ENCODE data around the gene FLNB.

The FLNB gene

DNA sequence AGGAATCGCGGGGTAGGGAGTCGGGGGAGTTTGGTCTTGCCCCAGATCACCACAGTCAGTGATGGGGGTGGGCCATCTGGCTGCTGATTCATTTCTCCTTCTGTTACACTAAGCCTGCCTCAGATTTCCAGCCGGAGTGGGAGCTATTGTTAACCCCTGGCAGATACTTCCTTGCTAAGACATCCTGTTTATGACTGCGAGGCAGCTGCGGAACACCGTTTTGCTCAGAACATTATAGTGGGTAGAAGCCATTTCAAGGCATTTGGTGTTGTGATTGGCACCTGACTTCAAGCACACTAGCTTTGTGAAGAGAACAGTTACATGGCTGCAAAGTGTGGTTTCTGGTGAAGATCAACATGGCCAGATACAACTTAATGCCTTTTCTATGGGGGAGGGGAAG, 73.8 kb downstream of the FLNB start:
- no peak for DNase-seq

DNA sequence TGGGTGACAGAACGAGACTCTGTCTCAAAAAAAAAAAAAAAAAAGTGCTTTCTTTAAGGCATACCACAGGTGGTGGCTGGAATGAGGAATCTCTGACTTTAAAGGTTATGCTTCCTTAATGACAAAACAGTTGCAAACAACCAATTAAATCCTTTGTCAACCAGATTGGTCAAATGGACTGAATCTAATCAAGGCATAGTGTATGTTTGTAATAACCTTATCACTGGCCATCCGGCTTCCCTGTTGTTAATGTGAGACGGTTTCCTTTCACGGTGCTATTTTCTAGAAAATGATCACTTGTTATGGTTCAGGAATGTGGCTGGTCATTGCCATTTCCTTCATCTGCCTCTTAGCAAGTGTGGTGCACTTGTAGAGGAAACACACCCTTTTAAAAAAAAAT, 75.9 kb downstream of the FLNB start:
- DNase-seq, result no peak

DNA sequence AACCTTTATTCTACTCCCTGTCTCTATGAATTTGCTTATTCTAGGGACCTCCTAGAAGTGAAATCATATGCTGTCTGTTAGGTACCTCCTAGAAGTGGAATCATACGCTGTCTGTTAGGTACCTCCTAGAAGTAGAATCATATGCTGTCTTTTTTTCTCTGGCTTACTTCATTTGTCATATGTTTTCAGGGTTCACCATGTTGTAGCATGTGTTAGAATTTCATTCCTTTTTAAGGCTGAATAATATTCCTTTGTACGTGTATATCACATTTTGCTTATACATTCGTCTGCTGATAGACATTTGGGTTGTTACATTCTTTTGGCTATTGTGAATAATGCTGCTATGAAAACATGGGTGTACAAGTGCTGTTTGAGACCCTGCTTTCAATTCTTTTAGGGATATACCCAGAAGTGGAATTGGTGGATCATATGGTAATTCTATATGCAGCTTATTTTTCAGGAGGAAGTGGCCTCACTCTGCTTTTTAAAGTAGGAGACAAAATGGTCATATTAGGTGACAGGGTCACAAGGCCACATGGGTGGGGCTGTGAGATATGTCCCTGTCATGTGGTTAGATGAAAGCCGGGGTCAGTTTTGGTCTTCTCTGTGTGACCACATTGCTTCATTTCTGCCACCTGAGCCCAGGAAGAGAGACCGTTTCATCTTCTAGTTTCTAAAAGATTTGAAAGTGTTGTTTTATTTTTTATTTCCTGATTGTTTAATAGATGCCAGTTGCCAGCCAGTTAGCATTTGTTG, 76.7 kb downstream of the FLNB start:
- no peak for DNase-seq

DNA sequence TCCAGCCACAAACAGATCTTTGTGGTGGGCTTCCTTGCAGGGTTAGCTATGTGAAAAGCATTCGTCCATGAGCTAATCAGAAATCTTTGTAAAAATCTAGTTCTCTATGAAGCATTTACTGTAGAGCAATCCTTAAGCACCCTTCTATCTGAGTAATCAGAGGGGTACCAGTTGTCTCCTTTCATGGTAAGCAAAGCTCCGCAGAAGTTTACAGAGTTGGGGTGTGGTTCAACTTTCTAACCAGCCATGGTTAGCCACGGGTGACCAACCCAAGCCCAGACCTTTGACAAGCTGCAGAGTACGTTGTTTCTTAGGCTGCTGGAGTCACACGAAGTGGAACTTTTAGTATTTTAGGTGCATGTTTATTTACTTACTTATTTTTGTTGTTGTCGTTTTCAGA, 77.4 kb downstream of the FLNB start:
- no peak for DNase-seq

DNA sequence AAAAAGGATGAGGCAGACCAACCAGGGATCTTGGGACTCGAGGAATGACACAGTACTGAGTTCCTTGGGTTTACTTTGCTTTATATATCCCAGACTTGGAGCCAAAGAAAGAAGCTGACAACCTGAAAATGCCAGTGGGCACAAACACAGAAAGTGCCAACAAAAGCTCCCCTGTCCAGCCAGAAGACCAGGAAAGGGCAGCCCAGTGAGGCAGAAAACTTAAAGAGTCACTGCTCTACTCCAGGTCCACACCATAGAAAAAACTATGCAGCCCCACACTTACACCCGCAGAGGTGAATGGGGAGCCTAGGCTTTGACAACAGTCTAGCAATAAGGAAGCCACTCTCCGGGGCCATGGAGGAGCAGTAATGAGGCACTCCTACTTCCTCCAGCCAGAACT, 80.3 kb downstream of the FLNB start:
- DNase-seq, result no peak

DNA sequence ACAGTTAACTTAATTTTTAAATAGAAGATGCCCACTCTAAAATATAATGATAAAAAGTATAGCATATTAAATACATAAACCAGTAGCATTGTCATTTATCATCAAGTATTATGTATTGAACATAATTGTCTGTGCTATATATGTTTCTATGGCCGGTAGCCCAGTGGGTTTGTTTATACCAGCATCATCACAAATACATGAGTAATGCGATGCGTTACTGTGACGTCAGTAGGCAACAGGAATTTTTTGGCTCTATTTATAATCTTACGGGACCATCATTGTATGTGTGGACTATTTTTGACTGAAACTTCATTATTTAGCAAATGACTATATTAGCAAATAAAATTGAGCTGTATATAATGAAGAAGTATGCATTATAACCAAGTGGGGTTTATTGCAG, 82.1 kb downstream of the FLNB start:
- no peak for DNase-seq

DNA sequence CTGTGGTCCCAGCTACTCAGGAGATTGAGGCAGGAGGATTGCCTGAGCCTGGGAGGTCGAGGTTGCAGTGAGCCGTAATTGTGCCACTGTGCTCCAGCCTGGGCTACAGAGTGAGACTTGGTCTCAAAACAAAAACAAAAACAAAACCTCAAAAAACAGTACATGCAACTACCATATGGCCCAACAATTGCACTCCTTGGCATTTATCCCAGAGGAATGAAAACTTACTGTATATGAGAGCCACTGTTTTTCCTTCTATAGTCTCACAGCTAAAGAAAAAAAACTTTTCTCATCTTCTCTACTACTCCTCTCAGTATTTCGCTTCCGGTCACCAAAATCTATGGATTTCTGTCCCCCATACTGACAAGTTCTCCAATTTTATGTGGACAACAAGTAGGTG, 84.3 kb downstream of the FLNB start:
- no peak for DNase-seq

DNA sequence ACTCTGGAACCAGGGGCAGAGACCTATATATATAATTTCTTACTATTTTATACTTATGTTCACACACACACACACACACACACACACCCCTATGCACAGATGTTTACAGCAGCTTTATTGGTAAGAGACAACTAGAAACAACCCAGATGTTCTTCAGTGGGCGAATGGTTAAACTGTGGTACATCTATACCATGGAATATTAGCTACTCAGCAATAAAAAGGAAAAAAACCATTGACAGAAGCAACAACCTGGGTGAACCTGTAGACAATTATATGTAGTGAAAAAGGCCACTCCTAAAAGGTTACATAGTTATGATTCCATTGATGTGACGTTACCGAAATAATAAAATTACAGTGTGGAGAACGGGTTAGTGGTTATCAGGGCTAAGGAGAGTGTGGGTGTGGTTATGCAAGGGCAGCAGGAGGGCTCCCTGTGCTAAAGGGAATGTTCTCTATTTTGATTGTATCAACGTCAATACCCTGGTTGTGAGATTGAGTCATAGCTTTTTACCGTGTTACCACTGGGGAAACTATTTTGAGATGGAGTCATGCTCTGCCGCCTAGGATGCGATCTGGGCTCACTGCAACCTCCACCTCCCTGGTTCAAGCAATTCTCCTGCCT, 85.5 kb downstream of the FLNB start:
- no peak for DNase-seq

DNA sequence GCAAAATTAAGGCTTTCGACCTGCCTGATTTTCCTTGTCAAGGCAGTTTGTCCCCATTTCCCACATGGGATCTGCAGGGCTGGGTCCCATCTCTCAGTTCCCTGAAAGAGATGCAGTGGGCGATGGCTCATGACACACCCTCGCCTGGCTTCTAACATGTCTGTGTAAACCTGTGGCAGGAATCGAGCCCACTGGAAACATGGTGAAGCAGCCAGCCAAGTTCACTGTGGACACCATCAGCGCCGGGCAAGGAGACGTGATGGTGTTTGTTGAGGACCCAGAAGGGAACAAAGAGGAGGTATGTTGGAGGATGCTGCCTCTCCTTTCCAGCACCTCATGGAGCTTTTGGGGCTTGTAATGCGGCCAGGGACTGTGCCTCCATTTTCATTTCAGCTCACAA, 86.4 kb downstream of the FLNB start:
- DNase-seq, result no peak

DNA sequence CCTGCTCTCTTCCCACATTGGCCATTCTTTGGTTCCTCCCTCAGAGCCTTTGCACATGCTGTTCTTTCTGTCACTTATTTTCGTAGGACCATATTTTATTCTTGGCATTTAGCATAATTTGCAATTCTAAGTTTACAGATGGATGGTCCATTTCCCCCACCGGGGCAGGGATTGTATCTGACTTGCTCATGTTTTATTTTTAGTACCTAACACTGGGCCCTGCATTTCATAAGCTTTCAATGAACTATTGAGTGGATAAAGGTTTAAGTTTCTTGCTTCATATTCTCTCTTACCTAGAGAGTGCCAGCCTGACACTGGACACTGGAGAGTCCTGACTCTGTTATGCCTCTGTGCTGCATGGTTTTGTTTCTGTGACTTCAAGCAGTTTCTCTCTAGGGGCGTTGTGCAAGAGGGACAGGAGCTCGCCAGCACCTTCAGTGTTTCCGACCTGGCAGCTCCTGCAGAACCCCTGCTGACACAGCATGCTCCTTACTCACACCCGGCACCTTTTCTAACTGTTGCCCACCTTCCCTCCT, 87.4 kb downstream of the FLNB start:
- no peak for DNase-seq

DNA sequence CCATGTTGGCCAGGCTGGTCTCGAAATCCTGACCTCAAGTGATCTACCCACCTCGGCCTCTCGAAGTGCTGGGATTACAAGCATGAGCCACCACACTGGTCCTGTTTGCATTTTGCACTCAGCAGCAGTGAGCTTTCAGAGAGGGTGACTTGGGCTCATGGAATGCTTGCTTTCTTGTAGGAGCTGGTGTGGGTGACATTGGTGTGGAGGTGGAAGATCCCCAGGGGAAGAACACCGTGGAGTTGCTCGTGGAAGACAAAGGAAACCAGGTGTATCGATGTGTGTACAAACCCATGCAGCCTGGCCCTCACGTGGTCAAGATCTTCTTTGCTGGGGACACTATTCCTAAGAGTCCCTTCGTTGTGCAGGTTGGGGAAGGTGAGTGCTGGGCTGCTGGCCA, 90.3 kb downstream of the FLNB start:
- DNase-seq, result no peak

DNA sequence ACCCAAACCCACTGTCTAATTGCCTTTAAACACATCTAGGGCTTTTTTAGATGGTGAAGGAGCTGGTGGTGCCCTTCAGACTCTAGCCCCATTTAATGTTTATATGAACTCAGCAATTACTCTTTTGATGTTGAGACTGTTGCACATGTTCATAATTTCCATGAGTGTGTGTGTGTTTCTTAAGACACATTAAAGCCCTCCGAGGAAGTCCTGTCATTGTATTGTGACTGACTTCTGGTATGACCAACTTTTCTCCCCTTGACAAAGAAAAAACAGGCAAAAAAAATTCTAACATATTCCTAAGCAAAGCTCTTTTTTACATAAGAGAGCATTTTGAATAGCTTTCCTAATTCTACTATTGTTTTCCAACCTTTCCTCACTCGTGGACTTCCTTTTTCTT, 91.6 kb downstream of the FLNB start:
- DNase-seq, result no peak

DNA sequence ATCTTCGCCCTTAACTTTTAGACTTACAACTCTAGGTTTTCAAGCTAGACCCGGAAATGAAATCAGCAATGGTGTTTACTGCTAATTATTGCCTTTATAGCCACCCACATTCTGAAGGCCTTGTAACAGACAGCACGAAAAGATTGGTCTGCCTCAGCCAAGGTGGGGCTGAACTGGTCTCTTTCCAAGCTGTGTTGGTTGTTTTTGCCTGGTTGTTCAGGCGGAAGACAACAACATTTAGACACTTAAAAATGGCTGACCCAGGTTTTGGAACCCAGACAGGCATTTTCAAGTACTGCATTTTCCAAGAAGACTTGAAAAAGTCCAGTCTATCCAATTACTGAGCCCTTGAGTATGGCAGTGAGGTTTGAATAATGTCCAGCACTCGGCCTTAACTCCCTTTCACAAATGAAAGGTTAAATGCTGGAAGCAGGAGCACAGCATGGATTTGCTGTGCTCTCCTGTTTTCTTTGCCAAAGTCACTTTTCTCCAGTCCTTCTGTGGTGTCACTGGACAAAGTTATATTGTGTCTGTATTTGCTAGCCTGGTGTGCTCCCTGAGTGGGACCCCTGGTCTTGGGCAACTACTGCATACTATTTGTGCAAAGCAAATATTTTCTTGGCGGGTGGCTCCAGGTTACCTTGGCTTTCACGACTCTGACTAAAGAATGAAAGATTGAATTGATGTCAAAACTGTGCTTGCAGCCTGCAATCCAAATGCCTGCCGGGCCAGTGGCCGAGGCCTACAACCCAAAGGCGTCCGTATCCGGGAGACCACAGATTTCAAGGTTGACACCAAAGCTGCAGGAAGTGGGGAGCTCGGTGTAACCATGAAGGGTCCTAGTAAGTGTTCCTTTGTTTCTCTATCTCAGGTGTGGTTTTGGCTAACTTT, 93.5 kb downstream of the FLNB start:
- no peak for DNase-seq

DNA sequence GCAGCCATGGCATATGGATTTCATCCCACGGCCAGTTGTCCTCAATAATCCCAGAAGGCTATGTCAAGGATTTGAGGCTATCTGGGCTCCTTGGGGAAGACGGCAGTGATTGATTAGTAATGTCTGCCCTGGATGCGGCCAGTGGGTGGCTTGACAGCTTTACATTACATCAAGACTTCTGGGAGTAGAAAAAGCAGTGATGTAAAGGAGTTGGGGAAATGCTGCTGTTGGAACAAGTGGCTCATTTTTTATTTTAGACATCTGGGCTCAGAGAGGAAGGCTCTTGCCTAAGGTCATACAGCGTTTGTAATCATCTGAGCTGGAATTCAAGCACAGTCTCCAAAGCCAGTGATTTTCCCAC, 94.1 kb downstream of the FLNB start:
- DNase-seq, result no peak

DNA sequence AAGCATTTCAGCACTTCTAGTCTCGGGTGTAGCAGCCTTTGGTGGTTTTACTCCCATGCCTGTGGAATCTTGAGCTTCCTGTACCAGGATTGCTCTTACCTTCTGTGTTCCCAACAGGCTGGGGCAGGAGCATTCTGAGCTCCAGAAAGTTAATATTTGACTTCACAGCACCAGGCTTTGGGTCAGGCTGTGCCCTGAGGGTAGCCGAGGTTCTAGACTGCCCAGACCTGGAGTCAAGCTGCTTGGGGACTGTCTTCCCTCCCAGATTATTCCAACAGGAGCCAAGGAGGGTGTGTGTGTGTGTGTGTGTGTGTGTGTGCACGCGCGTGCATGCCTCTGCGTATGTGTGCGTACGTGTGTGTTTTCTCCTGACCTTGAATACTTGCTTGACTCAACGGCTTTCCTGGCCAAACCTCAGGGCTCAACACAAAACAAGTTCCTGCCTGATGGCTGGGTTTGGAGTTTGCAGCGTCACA, 94.8 kb downstream of the FLNB start:
- DNase-seq, result no peak

DNA sequence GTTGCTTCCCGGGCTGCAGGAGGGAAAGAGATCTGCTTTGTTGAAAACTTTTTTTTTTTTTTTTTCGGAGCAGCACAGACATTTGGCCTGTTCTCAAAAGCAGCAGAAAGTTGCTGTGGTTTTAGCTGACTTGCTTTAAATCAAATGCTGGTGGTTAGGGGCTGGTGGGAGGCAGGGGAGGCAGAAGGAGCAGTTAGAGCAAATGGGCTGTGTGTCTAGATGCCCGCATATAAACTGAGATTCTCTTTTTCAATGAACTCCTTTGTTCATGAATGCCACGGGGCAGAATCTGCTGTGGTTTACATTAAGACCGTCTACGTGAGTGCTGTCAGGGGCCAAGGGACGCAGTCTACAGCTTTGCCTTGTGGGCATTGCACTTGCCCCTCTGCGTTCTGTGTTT, 95.9 kb downstream of the FLNB start:
- no peak for DNase-seq

DNA sequence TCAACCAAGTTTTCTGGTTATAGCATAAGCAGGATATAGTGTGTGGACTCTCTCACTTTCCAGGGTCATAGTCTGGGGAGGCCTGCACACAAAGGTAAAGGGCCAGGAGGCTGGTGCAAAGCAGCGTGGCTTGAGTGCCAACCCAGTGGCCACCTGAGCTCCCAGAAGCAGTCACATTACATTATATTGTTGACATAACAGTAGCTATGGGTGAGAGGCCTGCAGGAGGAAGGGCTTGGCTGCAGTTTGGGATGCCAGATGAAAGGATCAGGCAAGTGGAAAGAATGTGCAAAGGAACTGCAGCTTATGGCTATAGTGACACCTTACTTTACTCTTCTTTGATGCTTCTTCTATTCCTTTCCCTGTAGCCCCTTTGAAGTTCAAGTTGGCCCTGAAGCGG, 96.5 kb downstream of the FLNB start:
- DNase-seq, result no peak

DNA sequence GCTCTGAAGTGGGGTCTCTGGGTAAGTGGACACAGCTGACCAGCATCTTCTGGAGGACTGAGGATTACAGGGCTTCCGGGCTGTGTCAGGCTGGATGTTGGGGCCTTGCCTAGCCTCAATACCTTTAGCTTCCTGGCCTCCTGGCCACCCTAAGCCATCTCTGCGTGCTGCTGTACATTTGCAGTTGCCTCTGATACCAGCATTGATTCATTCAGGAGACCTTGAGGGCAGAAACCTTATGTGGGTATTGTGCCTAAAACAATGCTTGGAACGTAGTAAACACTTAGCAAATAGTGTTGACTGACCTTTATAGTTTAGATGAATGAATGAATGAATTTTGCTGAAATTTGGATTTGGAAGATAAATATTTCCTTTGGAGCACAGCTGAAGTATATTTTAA, 97.0 kb downstream of the FLNB start:
- DNase-seq, result no peak

DNA sequence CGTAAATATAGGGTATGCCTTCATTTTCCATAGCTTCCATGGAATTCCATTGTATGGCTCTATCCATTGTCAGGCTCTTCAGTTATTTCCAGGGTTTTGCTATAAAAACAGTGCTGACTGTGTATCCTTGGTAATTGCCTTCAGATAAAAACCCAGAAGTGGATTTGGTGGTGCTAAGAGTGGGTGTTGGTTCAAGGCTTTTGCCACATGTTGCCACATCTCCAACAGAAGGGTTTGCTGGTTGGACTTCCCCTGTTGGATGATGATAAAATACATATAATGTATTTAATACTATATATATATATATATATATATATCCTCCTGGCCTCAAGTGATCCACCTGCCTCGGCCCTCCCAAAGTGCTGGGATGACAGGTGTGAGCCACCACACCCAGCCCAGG, 97.8 kb downstream of the FLNB start:
- DNase-seq, result no peak

DNA sequence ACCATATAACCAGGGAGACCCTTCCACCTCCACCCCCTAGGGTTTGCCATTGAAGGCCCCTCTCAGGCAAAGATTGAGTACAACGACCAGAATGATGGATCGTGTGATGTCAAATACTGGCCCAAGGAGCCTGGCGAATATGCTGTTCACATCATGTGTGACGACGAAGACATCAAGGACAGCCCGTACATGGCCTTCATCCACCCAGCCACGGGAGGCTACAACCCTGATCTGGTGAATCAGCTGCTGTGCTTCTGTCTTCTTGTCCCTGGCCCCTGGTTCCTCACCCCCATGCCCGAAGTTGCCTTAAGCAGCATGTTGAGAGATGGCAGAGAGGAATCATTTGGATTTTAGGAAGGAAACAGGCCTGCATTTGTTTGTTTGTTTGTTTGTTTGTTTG, 98.4 kb downstream of the FLNB start:
- DNase-seq, result no peak

DNA sequence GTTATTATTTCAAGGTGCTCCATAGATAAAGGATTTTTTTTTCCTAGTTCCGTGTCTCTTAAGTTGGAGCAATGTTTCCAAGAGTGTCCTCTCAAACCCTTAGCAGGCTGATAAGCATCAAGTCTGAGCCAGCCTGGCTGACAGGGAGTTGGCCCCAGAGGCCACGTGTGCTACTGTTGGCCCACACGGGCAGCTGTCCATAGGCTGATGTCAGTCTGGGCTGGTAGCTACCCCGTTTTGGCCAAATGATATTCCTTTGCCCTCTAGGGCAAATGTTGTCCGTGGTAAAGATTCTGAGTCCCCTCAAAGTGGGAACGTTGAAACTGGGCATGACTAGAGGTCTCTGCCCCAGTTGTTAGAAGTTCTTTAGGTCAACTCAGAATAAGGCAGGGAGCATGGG, 99.4 kb downstream of the FLNB start:
- no peak for DNase-seq

DNA sequence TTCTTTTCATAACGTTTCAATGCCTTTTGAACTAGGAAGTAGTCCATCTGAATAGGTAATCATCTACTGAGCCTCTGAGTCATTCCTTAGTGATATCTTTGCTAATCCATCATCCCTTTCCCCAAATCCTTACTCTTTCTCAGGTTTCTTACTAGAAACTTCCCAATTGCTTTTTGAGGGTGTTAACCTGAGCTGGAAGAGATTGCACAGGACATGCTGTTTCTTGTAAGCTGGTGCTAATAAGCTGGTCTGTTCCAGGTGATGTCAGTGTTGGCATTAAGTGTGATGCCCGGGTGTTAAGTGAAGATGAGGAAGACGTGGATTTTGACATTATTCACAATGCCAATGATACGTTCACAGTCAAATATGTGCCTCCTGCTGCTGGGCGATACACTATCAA, 101.5 kb downstream of the FLNB start:
- DNase-seq, result no peak

DNA sequence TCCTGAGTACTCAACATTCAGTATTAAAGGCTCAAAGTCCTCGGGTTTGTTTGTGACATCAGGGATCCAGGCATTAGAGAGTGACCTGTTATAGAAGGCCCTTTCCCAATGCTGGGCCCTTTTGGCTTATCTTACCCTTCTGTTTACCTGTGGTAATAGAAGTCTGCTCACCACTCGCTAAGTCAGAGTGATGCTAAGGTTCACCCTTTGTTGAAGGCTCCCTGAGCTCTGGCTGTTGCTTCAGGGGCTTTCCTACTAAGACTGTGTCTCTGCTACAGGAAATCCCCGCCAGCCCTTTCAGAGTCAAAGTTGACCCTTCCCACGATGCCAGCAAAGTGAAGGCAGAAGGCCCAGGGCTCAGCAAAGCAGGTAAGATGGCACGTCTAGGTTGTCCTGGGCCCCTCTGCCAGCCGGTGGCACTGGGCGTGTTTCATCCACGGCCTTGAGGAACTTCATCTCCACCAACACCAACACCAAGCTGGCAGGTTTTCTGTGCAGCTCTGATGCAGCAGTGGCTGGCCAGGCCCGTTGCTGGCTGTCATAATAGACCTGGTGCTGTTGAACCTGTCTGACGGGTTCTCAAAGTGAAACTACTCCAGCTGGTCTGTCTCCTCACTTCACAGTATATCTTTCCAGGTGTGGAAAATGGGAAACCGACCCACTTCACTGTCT, 103.4 kb downstream of the FLNB start:
- DNase-seq, result no peak
